ENCODE data around the gene CPNE9. TPM values are rescaled to one million over a fixed set of nuclear protein-coding genes. Genes with fewer than 3 reads are reported as not detected.

The CPNE9 gene
- total and polyA plus RNA-seq, 2 experiments from 2014 or later = 7.0 to 8.8 TPM

DNA sequence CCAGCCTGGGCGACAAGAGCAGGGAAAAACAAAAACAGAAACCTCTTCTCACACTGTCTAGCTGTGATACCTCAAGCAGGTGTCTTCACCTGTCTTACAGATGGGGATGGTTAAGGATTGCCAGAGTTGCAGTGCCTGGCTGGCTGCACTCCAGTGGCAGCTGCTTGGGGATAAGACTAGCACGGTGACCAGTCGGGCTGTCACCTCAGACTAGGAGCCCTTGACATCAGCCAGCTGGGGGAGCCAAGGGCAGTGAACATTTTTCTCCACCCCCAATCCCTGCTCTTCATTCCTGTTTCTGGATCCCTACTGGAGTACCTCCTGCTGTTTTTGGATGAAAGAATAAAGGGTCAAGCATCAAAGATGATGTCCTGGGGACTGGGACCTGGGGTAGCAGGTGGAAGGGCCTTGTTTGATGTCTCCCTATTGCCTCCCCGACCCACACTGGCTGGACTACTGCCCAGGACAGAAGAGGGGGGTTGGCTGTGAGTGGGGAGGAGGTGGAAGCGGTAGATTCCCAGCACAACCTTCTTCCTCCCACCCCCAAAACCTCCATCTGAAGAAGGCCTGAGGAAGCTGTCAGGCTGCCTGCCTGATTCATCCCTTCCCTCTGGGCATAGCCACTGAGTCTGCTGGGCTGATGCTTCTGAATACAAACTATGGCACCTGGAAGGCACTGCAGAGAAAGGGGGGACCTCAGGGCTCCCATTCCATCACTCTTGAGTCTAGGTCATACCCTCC lies 7.0 kb upstream of the CPNE9 start:
- Histone ChIP-seq H3K79me2 (replicated peaks; ENCODE audit: insufficient read depth) (no peaks in the 10 kb centered on the region), H3K27ac (ENCODE audit: low read depth) (no peak overlapping the region), H3K4me1 (ENCODE audit: insufficient read depth) (no peaks in the 10 kb centered on the region), H3K4me3 (no peak overlapping the region), H4K20me1 (replicated peaks; ENCODE audit: insufficient read depth) (no peaks in the 10 kb centered on the region; the same call in 1 of the 2 replicates), H3K4me2 (no peak overlapping the region), H3K9me2 (ENCODE audit: insufficient read depth) (no peaks in the 10 kb centered on the region), H3K27me3 (ENCODE audit: insufficient read depth) (no peaks in the 10 kb centered on the region), H3F3A (replicated peaks; ENCODE audit: low read depth) (no peaks in the 10 kb centered on the region), H2AFZ (no peak overlapping the region), H3K36me3 (ENCODE audit: insufficient read depth) (no peaks in the 10 kb centered on the region)
- H3K9me3 Mint-ChIP-seq = no peaks in the 10 kb centered on the region
- H3K36me3 Mint-ChIP-seq (ENCODE audit: low read depth) = peaks cover 5% of the 10 kb centered on the region; the same call in 2 of the 3 replicates
- no peak for TF ChIP-seq STAT1 (IDR thresholded peaks at IDR 0.05; ENCODE audit: unreplicated experiment)
- no peak overlapping the region for H3K27ac Mint-ChIP-seq
- DNase-seq (ENCODE audit: low spot score) (no peak), ATAC-seq (no peak)
- peaks cover 2% of the 10 kb centered on the region for H3K27me3 Mint-ChIP-seq (ENCODE audit: insufficient read depth, low read depth, poor library complexity)
- no peak overlapping the region for H3K4me3 Mint-ChIP-seq
- no peaks in the 10 kb centered on the region for H3K4me1 Mint-ChIP-seq

- peaks cover 4% of the 10 kb centered on the region; the same call in 1 of the 2 replicates for H3K27me3 ChIP-seq (ENCODE audit: insufficient read depth)
- peaks cover 2% of the 10 kb centered on the region; the same call in 1 of the 3 replicates for H3K36me3 Mint-ChIP-seq (ENCODE audit: low read depth)
- peaks cover 4% of the 10 kb centered on the region for H3K27me3 Mint-ChIP-seq (ENCODE audit: insufficient read depth, low read depth, poor library complexity)
- H2AFZ ChIP-seq = no peak overlapping the region
- no peaks in the 10 kb centered on the region for H3K4me1 Mint-ChIP-seq
- H3K9me3 Mint-ChIP-seq = no peaks in the 10 kb centered on the region
- H3K36me3 ChIP-seq (ENCODE audit: insufficient read depth) = no peaks in the 10 kb centered on the region
- H4K20me1 ChIP-seq (replicated peaks; ENCODE audit: insufficient read depth) = no peaks in the 10 kb centered on the region; the same call in 1 of the 2 replicates
- H3K27ac Mint-ChIP-seq = no peak overlapping the region
- H3K4me3 Mint-ChIP-seq = no peak overlapping the region
- peaks cover under 1% of the 10 kb centered on the region; the same call in 1 of the 2 replicates for H3F3A ChIP-seq (replicated peaks; ENCODE audit: low read depth)
- H3K4me3 ChIP-seq = no peak overlapping the region
- no peaks in the 10 kb centered on the region for H3K4me1 ChIP-seq (ENCODE audit: insufficient read depth)
- DNase-seq (ENCODE audit: low spot score) (no peak), ATAC-seq (no peak)
- TF ChIP-seq ZNF114 (CRISPR knock-in tag; IDR thresholded peaks at IDR 0.05) (no peak), POLR2AphosphoS5 (IDR thresholded peaks at IDR 0.05; ENCODE audit: low read depth) (no peak), EZH2 (IDR thresholded peaks at IDR 0.05; ENCODE audit: low read depth, unreplicated experiment) (no peak), CREB1 (CRISPR knock-in tag; IDR thresholded peaks at IDR 0.05; ENCODE audit: low read depth) (no peak), ZNF331 (CRISPR knock-in tag; IDR thresholded peaks at IDR 0.05; ENCODE audit: low read depth) (no peak), ETS1 (IDR thresholded peaks at IDR 0.05) (no peak), CTCF (conservative IDR thresholded peaks at IDR 0.05; ENCODE audit: low read depth in 2 of 2) (no peak), EZH2phosphoT487 (IDR thresholded peaks at IDR 0.05; ENCODE audit: unreplicated experiment) (no peak), JUNB (IDR thresholded peaks at IDR 0.05; ENCODE audit: unreplicated experiment) (no peak)
- TF ChIP-seq, protein P1, sequence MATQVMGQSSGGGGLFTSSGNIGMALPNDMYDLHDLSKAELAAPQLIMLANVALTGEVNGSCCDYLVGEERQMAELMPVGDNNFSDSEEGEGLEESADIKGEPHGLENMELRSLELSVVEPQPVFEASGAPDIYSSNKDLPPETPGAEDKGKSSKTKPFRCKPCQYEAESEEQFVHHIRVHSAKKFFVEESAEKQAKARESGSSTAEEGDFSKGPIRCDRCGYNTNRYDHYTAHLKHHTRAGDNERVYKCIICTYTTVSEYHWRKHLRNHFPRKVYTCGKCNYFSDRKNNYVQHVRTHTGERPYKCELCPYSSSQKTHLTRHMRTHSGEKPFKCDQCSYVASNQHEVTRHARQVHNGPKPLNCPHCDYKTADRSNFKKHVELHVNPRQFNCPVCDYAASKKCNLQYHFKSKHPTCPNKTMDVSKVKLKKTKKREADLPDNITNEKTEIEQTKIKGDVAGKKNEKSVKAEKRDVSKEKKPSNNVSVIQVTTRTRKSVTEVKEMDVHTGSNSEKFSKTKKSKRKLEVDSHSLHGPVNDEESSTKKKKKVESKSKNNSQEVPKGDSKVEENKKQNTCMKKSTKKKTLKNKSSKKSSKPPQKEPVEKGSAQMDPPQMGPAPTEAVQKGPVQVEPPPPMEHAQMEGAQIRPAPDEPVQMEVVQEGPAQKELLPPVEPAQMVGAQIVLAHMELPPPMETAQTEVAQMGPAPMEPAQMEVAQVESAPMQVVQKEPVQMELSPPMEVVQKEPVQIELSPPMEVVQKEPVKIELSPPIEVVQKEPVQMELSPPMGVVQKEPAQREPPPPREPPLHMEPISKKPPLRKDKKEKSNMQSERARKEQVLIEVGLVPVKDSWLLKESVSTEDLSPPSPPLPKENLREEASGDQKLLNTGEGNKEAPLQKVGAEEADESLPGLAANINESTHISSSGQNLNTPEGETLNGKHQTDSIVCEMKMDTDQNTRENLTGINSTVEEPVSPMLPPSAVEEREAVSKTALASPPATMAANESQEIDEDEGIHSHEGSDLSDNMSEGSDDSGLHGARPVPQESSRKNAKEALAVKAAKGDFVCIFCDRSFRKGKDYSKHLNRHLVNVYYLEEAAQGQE (IDR thresholded peaks at IDR 0.05; ENCODE audit: unreplicated experiment) = no peak
- H3K4me2 ChIP-seq = no peak overlapping the region
- H3K79me2 ChIP-seq (replicated peaks; ENCODE audit: insufficient read depth) = no peaks in the 10 kb centered on the region
- H3K27ac ChIP-seq (ENCODE audit: low read depth) = no peak overlapping the region
- no peaks in the 10 kb centered on the region for H3K9me2 ChIP-seq (ENCODE audit: insufficient read depth)
These were observed 5.7 kb upstream of the CPNE9 start for GRCh38 chr3:9697892-9698291.
